GM23338 (cell line): ENCODE data around the gene NOL12. TPM values are rescaled to one million over a fixed set of nuclear protein-coding genes. Genes with fewer than 3 reads are reported as not detected.

ENCODE experiments used
- ATAC-seq: fragments of 200-7000 bp; cut with Tn5 transposase; 3 replicates; pipeline ENCODE4 v1.9.1; 2020
- DNase-seq: peaks from one replicate; pipeline ENCODE4 v3.0.0-alpha.2; 2015; ENCODE audit warnings: low spot score
- H2AFZ ChIP-seq: fragments of 200-600 bp; sonication (generic); 2 replicates; pipeline ENCODE4 v1.8.0; 2016; ENCODE audit warnings: antibody characterized with exemption, mild to moderate bottlenecking, moderate library complexity
- H3F3A ChIP-seq: fragments of 200-600 bp; sonication (generic); replicated peaks from 2 replicates; pipeline ENCODE4 v1.8.0; 2017; ENCODE audit warnings: antibody characterized with exemption, mixed run types, low read depth
- H3K27ac ChIP-seq: fragments of 200-600 bp; sonication (generic); 2 replicates; pipeline ENCODE4 v1.6.1; 2016; ENCODE audit warnings: low read depth
- H3K27me3 ChIP-seq: fragments of 200-600 bp; sonication (generic); 2 replicates; pipeline ENCODE4 v1.8.0; 2016; ENCODE audit warnings: mild to moderate bottlenecking, mixed run types, moderate library complexity; ENCODE audit not compliant: insufficient read depth
- H3K36me3 ChIP-seq: fragments of 200-600 bp; sonication (generic); 2 replicates; pipeline ENCODE4 v1.8.0; 2016; ENCODE audit warnings: mild to moderate bottlenecking; ENCODE audit not compliant: insufficient read depth
- H3K4me1 ChIP-seq: fragments of 200-600 bp; sonication (generic); 2 replicates; pipeline ENCODE4 v1.8.0; 2016; ENCODE audit warnings: mild to moderate bottlenecking, moderate library complexity; ENCODE audit not compliant: insufficient read depth
- H3K4me2 ChIP-seq: fragments of 200-600 bp; sonication (generic); 2 replicates; pipeline ENCODE4 v1.7.1; 2017; ENCODE audit warnings: mixed run types
- H3K4me3 ChIP-seq: fragments of 200-600 bp; sonication (generic); 2 replicates; pipeline ENCODE4 v1.6.1; 2016; ENCODE audit warnings: mixed run types
- H3K79me2 ChIP-seq: fragments of 200-600 bp; sonication (generic); replicated peaks from 2 replicates; pipeline ENCODE4 v1.8.0; 2017; ENCODE audit warnings: mild to moderate bottlenecking; ENCODE audit not compliant: insufficient read depth
- H3K9me2 ChIP-seq: fragments of 200-600 bp; sonication (generic); 2 replicates; pipeline ENCODE4 v1.8.0; 2017; ENCODE audit not compliant: insufficient read depth
- H4K20me1 ChIP-seq: fragments of 200-600 bp; sonication (generic); replicated peaks from 2 replicates; pipeline ENCODE4 v1.8.0; 2017; ENCODE audit warnings: mild to moderate bottlenecking; ENCODE audit not compliant: insufficient read depth
- H3K27ac Mint-ChIP-seq: 2 replicates; pipeline ENCODE4 v1.8.0; 2020; ENCODE audit warnings: inconsistent platforms, mild to moderate bottlenecking, moderate library complexity, mixed read lengths
- H3K27me3 Mint-ChIP-seq: 3 replicates; pipeline ENCODE4 v1.8.0; 2022; ENCODE audit warnings: low read depth, mild to moderate bottlenecking, moderate library complexity, mixed read lengths, inconsistent platforms; ENCODE audit not compliant: insufficient read depth, poor library complexity
- H3K36me3 Mint-ChIP-seq: 3 replicates; pipeline ENCODE4 v1.8.0; 2021; ENCODE audit warnings: low read depth, mild to moderate bottlenecking, inconsistent platforms, moderate library complexity, mixed read lengths
- H3K4me1 Mint-ChIP-seq: 3 replicates; pipeline ENCODE4 v1.8.0; 2020; ENCODE audit warnings: mild to moderate bottlenecking, inconsistent platforms, mixed read lengths
- H3K4me3 Mint-ChIP-seq: 3 replicates; pipeline ENCODE4 v1.8.0; 2021; ENCODE audit warnings: moderate library complexity, mild to moderate bottlenecking, inconsistent platforms, mixed read lengths
- H3K9me3 Mint-ChIP-seq: 3 replicates; pipeline ENCODE4 v1.8.0; 2020; ENCODE audit warnings: moderate library complexity, mild to moderate bottlenecking, inconsistent platforms, mixed read lengths
- CREB1 ChIP-seq: fragments of 250-450 bp; sonication (Bioruptor Pico); IDR thresholded peaks from 2 replicates; pipeline ENCODE4 v1.5.0; 2020; ENCODE audit warnings: low read depth, mild to moderate bottlenecking, moderate library complexity
- EZH2 ChIP-seq: fragments of 200-600 bp; sonication (generic); IDR thresholded peaks from one replicate; pipeline ENCODE4 v1.8.0; 2017; ENCODE audit warnings: antibody characterized with exemption, mild to moderate bottlenecking, low read depth; ENCODE audit not compliant: unreplicated experiment
- EZH2phosphoT487 ChIP-seq: fragments of 200-600 bp; sonication (generic); IDR thresholded peaks from one replicate; pipeline ENCODE4 v1.8.1; 2018; ENCODE audit warnings: antibody characterized with exemption; ENCODE audit not compliant: unreplicated experiment
- JUNB ChIP-seq: IDR thresholded peaks from one replicate; pipeline ENCODE4 v1.6.1; 2016; ENCODE audit warnings: antibody characterized with exemption; ENCODE audit not compliant: unreplicated experiment
- NANOG ChIP-seq: IDR thresholded peaks from 2 replicates; pipeline ENCODE4 v1.6.1; 2016; ENCODE audit warnings: antibody characterized with exemption, borderline replicate concordance
- POLR2AphosphoS5 ChIP-seq: IDR thresholded peaks from 2 replicates; pipeline ENCODE4 v1.6.1; 2016; ENCODE audit warnings: antibody characterized with exemption, low read depth
- STAT1 ChIP-seq: IDR thresholded peaks from one replicate; pipeline ENCODE4 v1.6.1; 2016; ENCODE audit warnings: antibody characterized with exemption; ENCODE audit not compliant: unreplicated experiment
- ZNF114 ChIP-seq: fragments of 250-450 bp; sonication (Bioruptor Pico); IDR thresholded peaks from 2 replicates; pipeline ENCODE4 v1.5.0; 2020; ENCODE audit warnings: mild to moderate bottlenecking, moderate library complexity
- ZNF331 ChIP-seq: fragments of 250-450 bp; sonication (Bioruptor Pico); IDR thresholded peaks from 2 replicates; pipeline ENCODE4 v1.5.0; 2020; ENCODE audit warnings: low read depth, mild to moderate bottlenecking, moderate library complexity
- polyA plus RNA-seq: library from polyadenylated mRNA; unstranded; fragments of >200 nt; fragmentation: Nextera tagmentation; extraction: Ambion mirVana; gene quantifications from 2 replicates; pipeline ENCODE4 v1.2.1, GENCODE V29; 2016
- total RNA-seq: library from RNA; depleted of rRNA; stranded (reverse); fragments of >200 nt; shearing (Covaris generic); gene quantifications from 2 replicates; pipeline ENCODE4 v1.2.3, GENCODE V29; 2014
- TF ChIP-seq, protein P1 (sequence below): fragments of 250-450 bp; sonication (Bioruptor Pico); IDR thresholded peaks from 2 replicates; pipeline ENCODE4 v1.5.0; 2020; ENCODE audit warnings: mild to moderate bottlenecking, moderate library complexity
- TF ChIP-seq, protein P2 (sequence below), 2 experiments: fragments of 200-600 bp in 1 of 2; sonication (generic) in 1 of 2; conservative IDR thresholded peaks; 2 replicates each; pipeline versions ENCODE4 v1.5.1 to v1.6.1; 2016 to 2017; ENCODE audit warnings: antibody characterized with exemption in 2 of 2, low read depth in 2 of 2, mild to moderate bottlenecking in 2 of 2, moderate library complexity in 1 of 2
- TF ChIP-seq, protein P3 (sequence below): IDR thresholded peaks from 2 replicates; pipeline ENCODE4 v1.6.1; 2016; ENCODE audit warnings: antibody characterized with exemption
- TF ChIP-seq, protein P4 (sequence below): IDR thresholded peaks from one replicate; pipeline ENCODE4 v1.6.1; 2018; ENCODE audit warnings: antibody characterized with exemption; ENCODE audit not compliant: unreplicated experiment

Gene NOL12
- total and polyA plus RNA-seq, 2 experiments from 2014 or later = 22.2 to 48.5 TPM

DNA sequence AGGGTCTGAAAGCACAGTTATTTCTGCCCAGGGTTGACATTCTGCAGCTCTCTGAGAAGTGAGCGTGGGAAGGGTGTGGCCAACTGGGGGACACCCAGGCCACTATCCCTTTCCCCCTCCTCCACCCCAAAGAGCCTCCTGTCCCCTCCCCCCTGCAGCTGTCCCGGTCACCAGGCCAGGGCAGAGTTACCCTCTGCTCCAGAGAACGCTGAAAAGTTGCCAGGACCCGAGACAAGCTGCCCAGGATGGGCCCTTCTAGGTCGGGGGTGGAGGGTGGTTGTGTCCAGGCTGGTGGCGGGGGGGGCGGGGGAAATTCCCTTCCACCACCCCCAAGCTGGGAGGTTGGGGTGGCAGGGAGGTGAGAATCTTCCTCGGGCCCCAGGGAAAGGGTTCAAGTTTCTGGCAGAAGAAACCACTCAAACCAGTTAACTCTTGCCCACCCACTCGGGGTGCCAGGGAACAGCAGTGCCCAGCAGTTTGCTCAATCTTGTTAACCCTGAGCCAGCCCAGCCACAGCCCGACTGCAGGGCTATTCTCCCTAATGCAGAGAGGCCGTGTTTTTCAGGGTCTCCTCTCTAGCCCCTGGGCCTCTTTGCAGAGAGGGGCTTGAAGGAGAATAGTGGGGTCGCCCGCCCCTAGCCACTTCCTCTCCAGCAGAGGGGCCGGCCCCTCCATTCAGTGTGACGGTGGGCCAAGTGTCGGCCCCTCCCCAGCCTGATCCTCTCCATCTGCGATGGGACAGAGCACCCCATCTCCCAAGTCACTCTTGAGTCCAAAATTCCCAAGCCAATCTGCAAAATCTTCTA lies 10.0 kb upstream of the NOL12 start:
- H3K27me3 ChIP-seq = no peaks in the 10 kb centered on the region
- Mint-ChIP-seq H3K4me3 (peak overlapping the region; percentile 79), H3K9me3 (no peaks in the 10 kb centered on the region), H3K27me3 (peaks cover 11% of the 10 kb centered on the region), H3K4me1 (peaks cover 17% of the 10 kb centered on the region), H3K27ac (no peak overlapping the region), H3K36me3 (no peaks in the 10 kb centered on the region)
- H3K36me3 ChIP-seq = no peaks in the 10 kb centered on the region
- peak overlapping the region; percentile 86 for H3K4me2 ChIP-seq
- peaks cover 11% of the 10 kb centered on the region; the same call in 1 of the 2 replicates for H3K4me1 ChIP-seq
- H3K9me2 ChIP-seq = no peaks in the 10 kb centered on the region
- no peaks in the 10 kb centered on the region for H3K79me2 ChIP-seq
- DNase-seq (peak; percentile 26), ATAC-seq (peak; percentile 3)
- TF ChIP-seq ZNF114 (CRISPR knock-in tag) = no peak
- no peak for TF ChIP-seq JUNB
- TF ChIP-seq NANOG = no peak
- no peak for TF ChIP-seq CREB1 (CRISPR knock-in tag)
- TF ChIP-seq, protein P1, sequence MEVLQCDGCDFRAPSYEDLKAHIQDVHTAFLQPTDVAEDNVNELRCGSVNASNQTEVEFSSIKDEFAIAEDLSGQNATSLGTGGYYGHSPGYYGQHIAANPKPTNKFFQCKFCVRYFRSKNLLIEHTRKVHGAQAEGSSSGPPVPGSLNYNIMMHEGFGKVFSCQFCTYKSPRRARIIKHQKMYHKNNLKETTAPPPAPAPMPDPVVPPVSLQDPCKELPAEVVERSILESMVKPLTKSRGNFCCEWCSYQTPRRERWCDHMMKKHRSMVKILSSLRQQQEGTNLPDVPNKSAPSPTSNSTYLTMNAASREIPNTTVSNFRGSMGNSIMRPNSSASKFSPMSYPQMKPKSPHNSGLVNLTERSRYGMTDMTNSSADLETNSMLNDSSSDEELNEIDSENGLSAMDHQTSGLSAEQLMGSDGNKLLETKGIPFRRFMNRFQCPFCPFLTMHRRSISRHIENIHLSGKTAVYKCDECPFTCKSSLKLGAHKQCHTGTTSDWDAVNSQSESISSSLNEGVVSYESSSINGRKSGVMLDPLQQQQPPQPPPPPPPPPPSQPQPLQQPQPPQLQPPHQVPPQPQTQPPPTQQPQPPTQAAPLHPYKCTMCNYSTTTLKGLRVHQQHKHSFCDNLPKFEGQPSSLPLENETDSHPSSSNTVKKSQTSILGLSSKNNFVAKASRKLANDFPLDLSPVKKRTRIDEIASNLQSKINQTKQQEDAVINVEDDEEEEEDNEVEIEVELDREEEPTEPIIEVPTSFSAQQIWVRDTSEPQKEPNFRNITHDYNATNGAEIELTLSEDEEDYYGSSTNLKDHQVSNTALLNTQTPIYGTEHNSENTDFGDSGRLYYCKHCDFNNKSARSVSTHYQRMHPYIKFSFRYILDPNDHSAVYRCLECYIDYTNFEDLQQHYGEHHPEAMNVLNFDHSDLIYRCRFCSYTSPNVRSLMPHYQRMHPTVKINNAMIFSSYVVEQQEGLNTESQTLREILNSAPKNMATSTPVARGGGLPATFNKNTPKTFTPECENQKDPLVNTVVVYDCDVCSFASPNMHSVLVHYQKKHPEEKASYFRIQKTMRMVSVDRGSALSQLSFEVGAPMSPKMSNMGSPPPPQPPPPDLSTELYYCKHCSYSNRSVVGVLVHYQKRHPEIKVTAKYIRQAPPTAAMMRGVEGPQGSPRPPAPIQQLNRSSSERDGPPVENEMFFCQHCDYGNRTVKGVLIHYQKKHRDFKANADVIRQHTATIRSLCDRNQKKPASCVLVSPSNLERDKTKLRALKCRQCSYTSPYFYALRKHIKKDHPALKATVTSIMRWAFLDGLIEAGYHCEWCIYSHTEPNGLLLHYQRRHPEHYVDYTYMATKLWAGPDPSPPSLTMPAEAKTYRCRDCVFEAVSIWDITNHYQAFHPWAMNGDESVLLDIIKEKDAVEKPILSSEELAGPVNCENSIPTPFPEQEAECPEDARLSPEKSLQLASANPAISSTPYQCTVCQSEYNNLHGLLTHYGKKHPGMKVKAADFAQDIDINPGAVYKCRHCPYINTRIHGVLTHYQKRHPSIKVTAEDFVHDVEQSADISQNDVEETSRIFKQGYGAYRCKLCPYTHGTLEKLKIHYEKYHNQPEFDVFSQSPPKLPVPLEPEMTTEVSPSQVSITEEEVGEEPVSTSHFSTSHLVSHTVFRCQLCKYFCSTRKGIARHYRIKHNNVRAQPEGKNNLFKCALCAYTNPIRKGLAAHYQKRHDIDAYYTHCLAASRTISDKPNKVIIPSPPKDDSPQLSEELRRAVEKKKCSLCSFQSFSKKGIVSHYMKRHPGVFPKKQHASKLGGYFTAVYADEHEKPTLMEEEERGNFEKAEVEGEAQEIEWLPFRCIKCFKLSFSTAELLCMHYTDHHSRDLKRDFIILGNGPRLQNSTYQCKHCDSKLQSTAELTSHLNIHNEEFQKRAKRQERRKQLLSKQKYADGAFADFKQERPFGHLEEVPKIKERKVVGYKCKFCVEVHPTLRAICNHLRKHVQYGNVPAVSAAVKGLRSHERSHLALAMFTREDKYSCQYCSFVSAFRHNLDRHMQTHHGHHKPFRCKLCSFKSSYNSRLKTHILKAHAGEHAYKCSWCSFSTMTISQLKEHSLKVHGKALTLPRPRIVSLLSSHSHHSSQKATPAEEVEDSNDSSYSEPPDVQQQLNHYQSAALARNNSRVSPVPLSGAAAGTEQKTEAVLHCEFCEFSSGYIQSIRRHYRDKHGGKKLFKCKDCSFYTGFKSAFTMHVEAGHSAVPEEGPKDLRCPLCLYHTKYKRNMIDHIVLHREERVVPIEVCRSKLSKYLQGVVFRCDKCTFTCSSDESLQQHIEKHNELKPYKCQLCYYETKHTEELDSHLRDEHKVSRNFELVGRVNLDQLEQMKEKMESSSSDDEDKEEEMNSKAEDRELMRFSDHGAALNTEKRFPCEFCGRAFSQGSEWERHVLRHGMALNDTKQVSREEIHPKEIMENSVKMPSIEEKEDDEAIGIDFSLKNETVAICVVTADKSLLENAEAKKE (CRISPR knock-in tag) = no peak
- TF ChIP-seq, protein P2, sequence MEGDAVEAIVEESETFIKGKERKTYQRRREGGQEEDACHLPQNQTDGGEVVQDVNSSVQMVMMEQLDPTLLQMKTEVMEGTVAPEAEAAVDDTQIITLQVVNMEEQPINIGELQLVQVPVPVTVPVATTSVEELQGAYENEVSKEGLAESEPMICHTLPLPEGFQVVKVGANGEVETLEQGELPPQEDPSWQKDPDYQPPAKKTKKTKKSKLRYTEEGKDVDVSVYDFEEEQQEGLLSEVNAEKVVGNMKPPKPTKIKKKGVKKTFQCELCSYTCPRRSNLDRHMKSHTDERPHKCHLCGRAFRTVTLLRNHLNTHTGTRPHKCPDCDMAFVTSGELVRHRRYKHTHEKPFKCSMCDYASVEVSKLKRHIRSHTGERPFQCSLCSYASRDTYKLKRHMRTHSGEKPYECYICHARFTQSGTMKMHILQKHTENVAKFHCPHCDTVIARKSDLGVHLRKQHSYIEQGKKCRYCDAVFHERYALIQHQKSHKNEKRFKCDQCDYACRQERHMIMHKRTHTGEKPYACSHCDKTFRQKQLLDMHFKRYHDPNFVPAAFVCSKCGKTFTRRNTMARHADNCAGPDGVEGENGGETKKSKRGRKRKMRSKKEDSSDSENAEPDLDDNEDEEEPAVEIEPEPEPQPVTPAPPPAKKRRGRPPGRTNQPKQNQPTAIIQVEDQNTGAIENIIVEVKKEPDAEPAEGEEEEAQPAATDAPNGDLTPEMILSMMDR (conservative IDR thresholded peaks at IDR 0.05; ENCODE audit: low read depth in 2 of 2) = no peak
- TF ChIP-seq, protein P3, sequence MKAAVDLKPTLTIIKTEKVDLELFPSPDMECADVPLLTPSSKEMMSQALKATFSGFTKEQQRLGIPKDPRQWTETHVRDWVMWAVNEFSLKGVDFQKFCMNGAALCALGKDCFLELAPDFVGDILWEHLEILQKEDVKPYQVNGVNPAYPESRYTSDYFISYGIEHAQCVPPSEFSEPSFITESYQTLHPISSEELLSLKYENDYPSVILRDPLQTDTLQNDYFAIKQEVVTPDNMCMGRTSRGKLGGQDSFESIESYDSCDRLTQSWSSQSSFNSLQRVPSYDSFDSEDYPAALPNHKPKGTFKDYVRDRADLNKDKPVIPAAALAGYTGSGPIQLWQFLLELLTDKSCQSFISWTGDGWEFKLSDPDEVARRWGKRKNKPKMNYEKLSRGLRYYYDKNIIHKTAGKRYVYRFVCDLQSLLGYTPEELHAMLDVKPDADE = no peak
- TF ChIP-seq, protein P4, sequence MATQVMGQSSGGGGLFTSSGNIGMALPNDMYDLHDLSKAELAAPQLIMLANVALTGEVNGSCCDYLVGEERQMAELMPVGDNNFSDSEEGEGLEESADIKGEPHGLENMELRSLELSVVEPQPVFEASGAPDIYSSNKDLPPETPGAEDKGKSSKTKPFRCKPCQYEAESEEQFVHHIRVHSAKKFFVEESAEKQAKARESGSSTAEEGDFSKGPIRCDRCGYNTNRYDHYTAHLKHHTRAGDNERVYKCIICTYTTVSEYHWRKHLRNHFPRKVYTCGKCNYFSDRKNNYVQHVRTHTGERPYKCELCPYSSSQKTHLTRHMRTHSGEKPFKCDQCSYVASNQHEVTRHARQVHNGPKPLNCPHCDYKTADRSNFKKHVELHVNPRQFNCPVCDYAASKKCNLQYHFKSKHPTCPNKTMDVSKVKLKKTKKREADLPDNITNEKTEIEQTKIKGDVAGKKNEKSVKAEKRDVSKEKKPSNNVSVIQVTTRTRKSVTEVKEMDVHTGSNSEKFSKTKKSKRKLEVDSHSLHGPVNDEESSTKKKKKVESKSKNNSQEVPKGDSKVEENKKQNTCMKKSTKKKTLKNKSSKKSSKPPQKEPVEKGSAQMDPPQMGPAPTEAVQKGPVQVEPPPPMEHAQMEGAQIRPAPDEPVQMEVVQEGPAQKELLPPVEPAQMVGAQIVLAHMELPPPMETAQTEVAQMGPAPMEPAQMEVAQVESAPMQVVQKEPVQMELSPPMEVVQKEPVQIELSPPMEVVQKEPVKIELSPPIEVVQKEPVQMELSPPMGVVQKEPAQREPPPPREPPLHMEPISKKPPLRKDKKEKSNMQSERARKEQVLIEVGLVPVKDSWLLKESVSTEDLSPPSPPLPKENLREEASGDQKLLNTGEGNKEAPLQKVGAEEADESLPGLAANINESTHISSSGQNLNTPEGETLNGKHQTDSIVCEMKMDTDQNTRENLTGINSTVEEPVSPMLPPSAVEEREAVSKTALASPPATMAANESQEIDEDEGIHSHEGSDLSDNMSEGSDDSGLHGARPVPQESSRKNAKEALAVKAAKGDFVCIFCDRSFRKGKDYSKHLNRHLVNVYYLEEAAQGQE = no peak
- TF ChIP-seq POLR2AphosphoS5 = no peak
- TF ChIP-seq EZH2phosphoT487 = no peak
- no peak for TF ChIP-seq STAT1
- no peak for TF ChIP-seq EZH2
- TF ChIP-seq ZNF331 (CRISPR knock-in tag) = no peak
- H3K4me3 ChIP-seq = peak overlapping the region; percentile 55
- H2AFZ ChIP-seq = peak overlapping the region; percentile 78; the same call in 1 of the 2 replicates
- peaks cover 19% of the 10 kb centered on the region; the same call in 1 of the 2 replicates for H3F3A ChIP-seq
- H4K20me1 ChIP-seq = no peaks in the 10 kb centered on the region; the same call in 1 of the 2 replicates
- 0 out of 2 replicates have a peak overlapping the region, but pooled peaks have one; percentile 7 for H3K27ac ChIP-seq
